Measurements from ENCODE around the gene RASSF7. TPM values are rescaled to one million over a fixed set of nuclear protein-coding genes. Genes with fewer than 3 reads are reported as not detected.

The RASSF7 gene
- polyA plus RNA-seq, 1 donor from 2014 or later: 37.1 TPM

- Histone ChIP-seq H4K20me1 (ENCODE audit: insufficient read depth) (no peaks in the 10 kb centered on the region), H3K27ac (ENCODE audit: low read length) (no peak overlapping the region), H3F3A (ENCODE audit: insufficient read depth, low read length, poor library complexity, severe bottlenecking) (no peaks in the 10 kb centered on the region), H3K9me2 (ENCODE audit: insufficient read depth, low read length) (no peaks in the 10 kb centered on the region), H3K4me3 (ENCODE audit: low read length) (peak overlapping the region; percentile 69), H3K9ac (ENCODE audit: low read length) (peak overlapping the region; percentile 69), H3K4me2 (ENCODE audit: low read length) (no peak overlapping the region), H3K36me3 (ENCODE audit: insufficient read depth, low read length) (no peaks in the 10 kb centered on the region), H3K9me3 (ENCODE audit: low read length) (no peaks in the 10 kb centered on the region), H3K27me3 (ENCODE audit: insufficient read depth, low read depth, low read length) (no peaks in the 10 kb centered on the region), H2AFZ (ENCODE audit: low read depth, low read length) (no peak overlapping the region), H3K79me2 (replicated peaks; ENCODE audit: insufficient read depth, low read length) (no peaks in the 10 kb centered on the region)
- TF ChIP-seq RAD21 (conservative IDR thresholded peaks at IDR 0.05): no peak
- no peak for TF ChIP-seq POLR2AphosphoS5 (IDR thresholded peaks at IDR 0.05)
- no peak for TF ChIP-seq REST (IDR thresholded peaks at IDR 0.05; ENCODE audit: borderline replicate concordance)
- TF ChIP-seq SMC3 (conservative IDR thresholded peaks at IDR 0.05; ENCODE audit: poor library complexity): no peak
- peak; percentile 56 for TF ChIP-seq MXI1 (conservative IDR thresholded peaks at IDR 0.05; ENCODE audit: poor library complexity, severe bottlenecking)
- no peak for TF ChIP-seq TAF1 (IDR thresholded peaks at IDR 0.05; ENCODE audit: low read depth)
- peak; percentile 58 for TF ChIP-seq EP300 (conservative IDR thresholded peaks at IDR 0.05; ENCODE audit: poor library complexity, severe bottlenecking)
- TF ChIP-seq CTCF (IDR thresholded peaks at IDR 0.05; ENCODE audit: poor library complexity, severe bottlenecking): no peak
- TF ChIP-seq EZH2 (IDR thresholded peaks at IDR 0.05; ENCODE audit: borderline replicate concordance, insufficient read depth, low read length, poor library complexity, severe bottlenecking): no peak
These were observed 7.8 kb downstream of the RASSF7 start for GRCh38 chr11:568306-569157.

DNA sequence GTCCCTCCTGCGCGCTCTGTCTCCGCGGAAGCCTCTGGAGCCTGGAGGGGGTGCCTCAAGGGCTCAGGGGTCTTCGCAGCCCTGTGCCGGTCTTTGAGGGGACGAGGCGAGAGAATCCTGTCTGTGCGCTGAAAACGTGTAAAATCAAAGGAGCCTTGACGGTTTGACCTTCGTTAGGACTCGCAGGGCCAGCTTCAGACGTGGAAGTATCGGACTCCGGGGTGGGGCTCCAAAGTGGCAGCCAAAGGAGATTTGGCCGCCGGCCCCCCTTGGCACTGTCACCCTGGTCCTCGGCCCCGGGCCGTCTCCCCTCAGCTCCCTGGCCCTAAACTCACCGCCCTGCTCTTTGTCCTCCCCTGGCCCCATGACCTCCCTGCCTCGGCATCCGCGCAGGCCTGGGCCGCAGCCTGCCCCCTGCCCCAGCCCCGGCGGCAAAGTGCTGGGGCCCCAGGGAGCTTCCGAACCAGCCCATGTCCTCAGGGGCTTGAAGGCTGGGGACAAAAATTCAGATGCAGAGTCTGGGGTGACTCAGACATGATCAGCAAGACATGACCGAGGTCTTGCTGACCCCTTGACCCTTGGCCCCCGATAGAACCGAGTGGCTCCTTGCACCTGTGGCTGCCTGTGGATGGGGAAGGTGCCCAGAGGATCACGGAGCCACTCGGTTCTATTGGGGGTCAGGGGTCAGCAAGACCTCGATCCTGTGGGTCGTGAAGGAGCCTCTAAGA is 8.6 kb downstream of the RASSF7 start:
- H3K9ac ChIP-seq (ENCODE audit: low read length): peak overlapping the region; percentile 69
- H3K27ac ChIP-seq (ENCODE audit: low read length): no peak overlapping the region
- no peak overlapping the region for H2AFZ ChIP-seq (ENCODE audit: low read depth, low read length)

More for the DNA sequence above, 8.6 kb downstream of the RASSF7 start:
- Histone ChIP-seq H3K36me3 (ENCODE audit: insufficient read depth, low read length) (no peaks in the 10 kb centered on the region), H3K27me3 (ENCODE audit: insufficient read depth, low read depth, low read length) (no peaks in the 10 kb centered on the region), H3F3A (ENCODE audit: insufficient read depth, low read length, poor library complexity, severe bottlenecking) (no peaks in the 10 kb centered on the region), H4K20me1 (ENCODE audit: insufficient read depth) (no peaks in the 10 kb centered on the region), H3K4me3 (ENCODE audit: low read length) (peak overlapping the region; percentile 69), H3K4me2 (ENCODE audit: low read length) (no peak overlapping the region), H3K9me2 (ENCODE audit: insufficient read depth, low read length) (no peaks in the 10 kb centered on the region), H3K9me3 (ENCODE audit: low read length) (no peaks in the 10 kb centered on the region), H3K79me2 (replicated peaks; ENCODE audit: insufficient read depth, low read length) (no peaks in the 10 kb centered on the region)
- TF ChIP-seq SMC3 (conservative IDR thresholded peaks at IDR 0.05; ENCODE audit: poor library complexity) (no peak), EP300 (conservative IDR thresholded peaks at IDR 0.05; ENCODE audit: poor library complexity, severe bottlenecking) (no peak), EZH2 (IDR thresholded peaks at IDR 0.05; ENCODE audit: borderline replicate concordance, insufficient read depth, low read length, poor library complexity, severe bottlenecking) (no peak), CTCF (IDR thresholded peaks at IDR 0.05; ENCODE audit: poor library complexity, severe bottlenecking) (no peak), RAD21 (conservative IDR thresholded peaks at IDR 0.05) (no peak), REST (IDR thresholded peaks at IDR 0.05; ENCODE audit: borderline replicate concordance) (no peak), MXI1 (conservative IDR thresholded peaks at IDR 0.05; ENCODE audit: poor library complexity, severe bottlenecking) (no peak), POLR2AphosphoS5 (IDR thresholded peaks at IDR 0.05) (no peak), TAF1 (IDR thresholded peaks at IDR 0.05; ENCODE audit: low read depth) (no peak)
